ENCODE results near the gene SYNDIG1. TPM values are rescaled to one million over a fixed set of nuclear protein-coding genes. Genes with fewer than 3 reads are reported as not detected.

Gene SYNDIG1
- total RNA-seq, 1 donor from 2014 or later, result not detected

DNA sequence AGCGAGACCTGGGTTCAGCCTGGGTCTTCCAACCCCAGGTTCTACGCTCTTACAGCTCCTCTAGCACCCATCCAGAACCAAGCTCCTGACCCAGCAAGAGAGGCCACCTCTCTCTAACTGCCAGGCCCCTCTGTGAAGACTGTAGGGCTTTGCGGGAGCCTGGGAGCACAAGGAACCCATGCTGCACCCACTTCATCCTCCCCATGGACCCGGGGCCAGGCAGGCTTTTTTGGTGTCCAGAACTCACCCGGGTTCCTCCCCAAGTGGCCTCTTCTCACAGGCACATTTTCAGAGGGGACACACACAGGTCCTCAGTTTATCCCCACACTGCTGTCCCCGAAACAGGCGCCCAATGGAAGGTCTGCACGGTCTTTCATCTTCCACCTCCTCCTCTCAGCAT, 145.9 kb downstream of the SYNDIG1 start:
- no peak for FAIRE-seq

DNA sequence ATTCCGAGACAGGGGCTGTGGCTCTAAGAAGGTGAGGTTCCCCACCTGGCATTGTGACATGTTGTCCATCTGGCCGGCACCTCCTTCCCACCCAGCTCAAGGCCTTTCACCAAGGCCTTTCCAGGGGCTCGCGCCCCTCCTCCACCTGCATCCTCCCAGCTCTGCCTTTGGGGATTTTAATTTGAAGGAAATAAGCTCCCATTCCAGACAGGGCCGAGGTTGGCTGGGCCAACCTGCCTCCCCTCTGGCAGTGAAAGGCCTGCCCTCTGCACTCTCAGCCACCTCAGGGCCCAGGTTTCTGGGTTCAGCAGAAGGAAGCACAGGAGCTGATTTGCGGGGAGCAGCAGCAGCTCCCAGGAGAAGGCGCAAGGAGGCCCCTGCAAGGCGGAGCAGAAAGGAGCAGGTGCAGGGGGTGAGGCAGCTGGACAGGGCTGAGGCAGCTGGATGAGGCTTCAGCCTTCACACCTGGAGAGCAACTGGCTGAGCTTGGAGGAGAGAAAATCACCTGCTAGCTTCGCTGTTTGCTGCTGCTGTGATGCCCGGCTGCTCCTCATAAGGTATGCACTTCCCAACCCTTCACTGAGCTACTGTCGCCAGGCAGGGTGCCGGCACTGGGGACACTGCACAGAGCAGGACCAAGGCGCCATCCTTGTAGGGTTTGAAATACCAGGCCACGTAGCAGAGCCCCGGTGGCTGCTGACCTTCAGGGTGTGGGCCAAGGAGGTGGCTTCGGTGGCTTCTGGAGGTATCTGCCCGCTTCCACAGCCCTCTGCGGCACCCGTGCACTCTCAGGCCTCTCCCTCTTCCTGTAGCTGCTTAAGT, 147.0 kb downstream of the SYNDIG1 start:
- Histone ChIP-seq H3K4me3 (ENCODE audit: low read depth, low read length) (no peak overlapping the region), H3K36me3 (ENCODE audit: control insufficient read depth, insufficient read depth, low read length) (no peaks in the 10 kb centered on the region), H3K27me3 (ENCODE audit: control insufficient read depth, insufficient read depth, low read length) (no peaks in the 10 kb centered on the region)
- FAIRE-seq, result no peak
- TF ChIP-seq, protein P1, sequence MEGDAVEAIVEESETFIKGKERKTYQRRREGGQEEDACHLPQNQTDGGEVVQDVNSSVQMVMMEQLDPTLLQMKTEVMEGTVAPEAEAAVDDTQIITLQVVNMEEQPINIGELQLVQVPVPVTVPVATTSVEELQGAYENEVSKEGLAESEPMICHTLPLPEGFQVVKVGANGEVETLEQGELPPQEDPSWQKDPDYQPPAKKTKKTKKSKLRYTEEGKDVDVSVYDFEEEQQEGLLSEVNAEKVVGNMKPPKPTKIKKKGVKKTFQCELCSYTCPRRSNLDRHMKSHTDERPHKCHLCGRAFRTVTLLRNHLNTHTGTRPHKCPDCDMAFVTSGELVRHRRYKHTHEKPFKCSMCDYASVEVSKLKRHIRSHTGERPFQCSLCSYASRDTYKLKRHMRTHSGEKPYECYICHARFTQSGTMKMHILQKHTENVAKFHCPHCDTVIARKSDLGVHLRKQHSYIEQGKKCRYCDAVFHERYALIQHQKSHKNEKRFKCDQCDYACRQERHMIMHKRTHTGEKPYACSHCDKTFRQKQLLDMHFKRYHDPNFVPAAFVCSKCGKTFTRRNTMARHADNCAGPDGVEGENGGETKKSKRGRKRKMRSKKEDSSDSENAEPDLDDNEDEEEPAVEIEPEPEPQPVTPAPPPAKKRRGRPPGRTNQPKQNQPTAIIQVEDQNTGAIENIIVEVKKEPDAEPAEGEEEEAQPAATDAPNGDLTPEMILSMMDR (IDR thresholded peaks at IDR 0.05; ENCODE audit: insufficient read depth, low read length, severe bottlenecking), result no peak
- DNase-seq (ENCODE audit: low read depth), result no peak

More for the DNA sequence above, 145.9 kb downstream of the SYNDIG1 start:
- H3K27me3 ChIP-seq (ENCODE audit: control insufficient read depth, insufficient read depth, low read length), result no peaks in the 10 kb centered on the region
- TF ChIP-seq, protein P1 (IDR thresholded peaks at IDR 0.05; ENCODE audit: insufficient read depth, low read length, severe bottlenecking), result no peak
- DNase-seq (ENCODE audit: low read depth), result no peak
- no peaks in the 10 kb centered on the region for H3K36me3 ChIP-seq (ENCODE audit: control insufficient read depth, insufficient read depth, low read length)
- H3K4me3 ChIP-seq (ENCODE audit: low read depth, low read length), result no peak overlapping the region

DNA sequence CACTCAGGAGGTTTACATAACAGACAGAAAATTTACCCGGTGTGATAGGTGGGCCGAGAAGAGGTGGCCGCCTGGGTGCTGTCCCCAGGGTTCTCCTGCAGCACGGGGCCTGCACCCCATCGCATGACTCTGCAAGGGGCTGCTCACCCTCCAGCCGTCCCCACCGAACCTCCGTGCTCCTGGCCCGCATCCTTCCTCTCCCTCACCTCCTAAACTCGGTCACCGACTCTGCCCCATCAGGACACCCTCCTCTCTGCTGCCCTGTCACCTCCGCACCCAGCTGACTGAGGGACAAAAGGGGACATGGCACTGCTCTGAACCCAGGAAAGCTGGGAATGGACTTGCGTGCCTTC, 147.6 kb downstream of the SYNDIG1 start:
- FAIRE-seq (no peak), DNase-seq (ENCODE audit: low read depth) (no peak)
- TF ChIP-seq, protein P1 (IDR thresholded peaks at IDR 0.05; ENCODE audit: insufficient read depth, low read length, severe bottlenecking), result no peak

DNA sequence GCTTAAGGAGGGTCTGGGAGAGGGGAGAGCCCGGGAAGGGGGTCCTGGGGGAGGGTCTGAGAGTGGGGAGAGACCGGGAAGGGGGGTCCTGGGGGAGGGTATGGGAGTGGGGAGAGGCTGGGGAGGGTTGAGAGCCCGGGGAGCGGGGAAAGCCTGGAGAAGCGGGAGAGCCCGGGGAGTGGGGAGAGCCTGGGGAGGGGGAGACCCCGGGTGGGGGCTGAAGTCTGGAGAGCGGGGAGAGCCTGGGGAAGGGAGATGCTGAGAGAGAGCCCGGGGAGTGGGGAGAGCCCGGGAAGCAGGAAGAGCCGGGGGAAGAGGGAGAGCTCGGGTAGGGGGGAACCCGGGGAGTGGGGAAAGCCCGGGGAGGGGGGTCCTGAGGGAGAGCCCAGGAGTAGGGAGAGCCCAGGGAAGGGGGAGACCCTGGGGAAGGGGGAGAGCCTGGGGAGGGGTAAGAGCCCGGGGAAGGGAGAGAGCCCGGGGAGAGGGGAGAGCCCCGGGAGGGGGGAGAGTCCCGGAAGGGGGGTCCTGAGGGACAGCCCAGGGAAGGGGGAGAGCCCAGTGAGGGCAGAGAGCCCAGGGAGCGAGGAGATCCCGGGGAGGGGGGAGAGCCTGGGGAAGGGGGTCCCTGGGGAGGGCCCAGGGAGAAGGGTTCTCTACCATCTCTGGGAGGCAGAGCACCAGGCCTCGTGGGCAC, 148.5 kb downstream of the SYNDIG1 start:
- FAIRE-seq (no peak), DNase-seq (ENCODE audit: low read depth) (no peak)
- no peaks in the 10 kb centered on the region for H3K36me3 ChIP-seq (ENCODE audit: control insufficient read depth, insufficient read depth, low read length)
- H3K4me3 ChIP-seq (ENCODE audit: low read depth, low read length), result no peak overlapping the region
- TF ChIP-seq, protein P1 (IDR thresholded peaks at IDR 0.05; ENCODE audit: insufficient read depth, low read length, severe bottlenecking), result no peak
- H3K27me3 ChIP-seq (ENCODE audit: control insufficient read depth, insufficient read depth, low read length), result no peaks in the 10 kb centered on the region

More for the DNA sequence above, 147.6 kb downstream of the SYNDIG1 start:
- Histone ChIP-seq H3K4me3 (ENCODE audit: low read depth, low read length) (no peak overlapping the region), H3K27me3 (ENCODE audit: control insufficient read depth, insufficient read depth, low read length) (no peaks in the 10 kb centered on the region), H3K36me3 (ENCODE audit: control insufficient read depth, insufficient read depth, low read length) (no peaks in the 10 kb centered on the region)

DNA sequence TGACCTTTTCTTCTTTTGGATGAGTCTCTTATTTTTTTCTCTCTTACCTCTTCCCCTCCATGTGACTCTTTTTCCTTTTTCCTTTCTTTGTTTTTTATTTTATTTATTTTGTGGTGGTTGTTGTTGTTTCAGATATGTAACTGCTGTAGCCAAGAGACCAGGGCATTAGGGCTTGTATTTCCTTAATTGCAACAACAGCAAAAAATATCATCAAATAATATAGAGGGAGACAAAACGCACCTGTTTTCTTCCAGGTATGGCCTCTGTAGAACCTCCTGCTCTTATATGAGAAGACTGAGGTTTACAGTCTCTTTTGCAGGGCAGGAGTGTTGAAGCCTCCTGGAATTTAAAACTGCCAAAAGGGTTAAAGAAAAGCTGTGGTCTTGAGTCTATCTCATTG, 149.3 kb downstream of the SYNDIG1 start:
- TF ChIP-seq, protein P1 (IDR thresholded peaks at IDR 0.05; ENCODE audit: insufficient read depth, low read length, severe bottlenecking), result no peak
- Histone ChIP-seq H3K4me3 (ENCODE audit: low read depth, low read length) (no peak overlapping the region), H3K27me3 (ENCODE audit: control insufficient read depth, insufficient read depth, low read length) (no peaks in the 10 kb centered on the region), H3K36me3 (ENCODE audit: control insufficient read depth, insufficient read depth, low read length) (no peaks in the 10 kb centered on the region)
- DNase-seq (ENCODE audit: low read depth), result no peak
- no peak for FAIRE-seq
